Liver (tissue), 9 donors: Measurements from ENCODE around the gene DGKD. TPM values are rescaled to one million over a fixed set of nuclear protein-coding genes. Genes with fewer than 3 reads are reported as not detected.

Source experiments
- DNase-seq: peaks from one replicate; pipeline ENCODE4 v3.0.0-alpha.2; 2017; ENCODE audit warnings: low spot score
- H3K27ac ChIP-seq, 2 donors: one replicate each; pipeline ENCODE4 v1.7.0; 2013; ENCODE audit warnings: inconsistent platforms in 2 of 2, low read length in 2 of 2, control low read depth in 1 of 2, low read depth in 1 of 2, mild to moderate bottlenecking in 1 of 2
- H3K27me3 ChIP-seq, 4 donors: one replicate each; pipeline versions ENCODE4 v1.6.1 to v1.7.0; 2013; ENCODE audit warnings: low read length in 3 of 4, inconsistent platforms in 1 of 4, mild to moderate bottlenecking in 1 of 4, moderate library complexity in 1 of 4; ENCODE audit not compliant: control insufficient read depth in 4 of 4, insufficient read depth in 4 of 4
- H3K36me3 ChIP-seq, 4 donors: one replicate each; pipeline versions ENCODE4 v1.6.1 to v1.7.0; 2013; ENCODE audit warnings: low read length in 3 of 4, mild to moderate bottlenecking in 3 of 4, low read depth in 1 of 4, moderate library complexity in 1 of 4; ENCODE audit not compliant: control insufficient read depth in 4 of 4, insufficient read depth in 3 of 4
- H3K4me1 ChIP-seq, 4 donors: one replicate each; pipeline versions ENCODE4 v1.6.1 to v1.7.0; 2013; ENCODE audit warnings: low read length in 3 of 4, mild to moderate bottlenecking in 3 of 4, moderate library complexity in 1 of 4; ENCODE audit not compliant: control insufficient read depth in 4 of 4, insufficient read depth in 4 of 4
- H3K4me3 ChIP-seq, 3 donors: one replicate each; pipeline versions ENCODE4 v1.6.1 to v1.7.0; 2013; ENCODE audit warnings: low read length in 3 of 3, control low read depth in 1 of 3, low read depth in 1 of 3, mild to moderate bottlenecking in 1 of 3
- H3K9ac ChIP-seq, 2 donors: one replicate each; pipeline ENCODE4 v1.7.0; 2013; ENCODE audit warnings: low read length in 2 of 2, mild to moderate bottlenecking in 2 of 2, moderate library complexity in 2 of 2, control low read depth in 1 of 2, low read depth in 1 of 2
- H3K9me3 ChIP-seq, 4 donors: one replicate each; pipeline versions ENCODE4 v1.6.1 to v1.7.0; 2013; ENCODE audit warnings: low read length in 3 of 4; ENCODE audit not compliant: control insufficient read depth in 4 of 4
- GABPA ChIP-seq, 2 donors: IDR thresholded peaks in 1 of 2; conservative IDR thresholded peaks in 1 of 2; 2 replicates each; pipeline ENCODE4 v1.6.1; 2016; ENCODE audit warnings: antibody characterized with exemption in 2 of 2, mild to moderate bottlenecking in 1 of 2, moderate library complexity in 1 of 2
- HNF4G ChIP-seq: IDR thresholded peaks from 2 replicates; pipeline ENCODE4 v1.6.1; 2016; ENCODE audit warnings: antibody characterized with exemption
- MAX ChIP-seq: IDR thresholded peaks from 2 replicates; pipeline ENCODE4 v1.6.1; 2016; ENCODE audit warnings: antibody characterized with exemption
- RAD21 ChIP-seq, 2 donors: IDR thresholded peaks; 2 replicates each; pipeline ENCODE4 v1.6.1; 2016; ENCODE audit warnings: antibody characterized with exemption in 2 of 2, mild to moderate bottlenecking in 2 of 2
- REST ChIP-seq: IDR thresholded peaks from 2 replicates; pipeline ENCODE4 v1.6.1; 2016; ENCODE audit warnings: antibody characterized with exemption, mild to moderate bottlenecking
- RXRA ChIP-seq, 2 donors: IDR thresholded peaks; 2 replicates each; pipeline ENCODE4 v1.6.1; 2017 to 2018; ENCODE audit warnings: antibody characterized with exemption in 2 of 2, mild to moderate bottlenecking in 1 of 2
- TAF1 ChIP-seq: conservative IDR thresholded peaks from 2 replicates; pipeline ENCODE4 v1.6.1; 2016; ENCODE audit warnings: antibody characterized with exemption, mild to moderate bottlenecking
- YY1 ChIP-seq: IDR thresholded peaks from 2 replicates; pipeline ENCODE4 v1.6.1; 2016; ENCODE audit warnings: antibody characterized with exemption, mild to moderate bottlenecking
- ZBTB33 ChIP-seq: IDR thresholded peaks from 2 replicates; pipeline ENCODE4 v1.6.1; 2016; ENCODE audit warnings: antibody characterized with exemption
- WGBS: extraction: QIAGEN DNeasy Blood & Tissue Kit; methylation state at CpG from one replicate; pipeline ENCODE4 v1.1.7; 2013; 5-methylcytosine and 5-hydroxymethylcytosine counted together
- polyA plus RNA-seq, 2 donors: library from polyadenylated mRNA; stranded (reverse) in 1 of 2; unstranded in 1 of 2; fragments of 200-250 nt in 1 of 2; fragments of >200 nt in 1 of 2; fragmentation: Nextera tagmentation in 1 of 2; extraction: Ambion mirVana in 1 of 2; gene quantifications; one replicate each; pipeline versions ENCODE4 v1.2.1 to v1.2.3, GENCODE V29; 2013 to 2015
- total RNA-seq, 2 donors: library from RNA; depleted of rRNA; stranded (reverse); fragments of >200 nt; gene quantifications; one replicate each; pipeline ENCODE4 v1.2.3, GENCODE V29; 2014
- donor health status: healthy.
- donor health status: healthy.
- donor health status: healthy.
- donor health status: healthy.
- donor health status: healthy.

Gene DGKD
- total and polyA plus RNA-seq, 4 donors, result 4.8 to 16.4 (median 8.2) TPM

GRCh38 chr2:233503481-233503880, 149.2 kb downstream of the DGKD start:
- Histone ChIP-seq H3K27ac (no peak overlapping the region), H3K27me3 (no peaks in the 10 kb centered on the region), H3K9ac (no peak overlapping the region), H3K9me3 (peaks cover 0 to 4% (median 0%) of the 10 kb centered on the region in 4 donors), H3K4me1 (no peaks in the 10 kb centered on the region), H3K4me3 (no peak overlapping the region), H3K36me3 (peaks cover 0 to 34% (median 19%) of the 10 kb centered on the region in 4 donors)
- DNase-seq, result no peak
- WGBS, result 97% methylated on average over 1 of the region's 1 CpG
- no peak for TF ChIP-seq REST
- no peak for TF ChIP-seq YY1
- TF ChIP-seq RAD21 (IDR thresholded peaks at IDR 0.05), result no peak
- TF ChIP-seq ZBTB33, result no peak

GRCh38 chr2:233503947-233504637, 149.8 kb downstream of the DGKD start:
- Histone ChIP-seq H3K4me3 (no peak overlapping the region), H3K27me3 (no peaks in the 10 kb centered on the region), H3K4me1 (no peaks in the 10 kb centered on the region), H3K9ac (no peak overlapping the region), H3K36me3 (peaks cover 0 to 28% (median 17%) of the 10 kb centered on the region in 4 donors), H3K27ac (no peak overlapping the region), H3K9me3 (peaks cover 0 to 4% (median 0%) of the 10 kb centered on the region in 4 donors)
- DNase-seq, result no peak
- 93% methylated on average over 1 of the region's 1 CpG for WGBS
- no peak for TF ChIP-seq YY1
- no peak for TF ChIP-seq RXRA (IDR thresholded peaks at IDR 0.05)
- no peak for TF ChIP-seq TAF1
- no peak for TF ChIP-seq HNF4G

GRCh38 chr2:233513953-233514655, 159.8 kb downstream of the DGKD start:
- no peak overlapping the region for H3K27ac ChIP-seq
- no peak overlapping the region for H3K4me3 ChIP-seq
- no peak overlapping the region for H3K9ac ChIP-seq
- no peaks in the 10 kb centered on the region for H3K27me3 ChIP-seq
- TF ChIP-seq REST (no peak), GABPA (IDR thresholded peaks at IDR 0.05 in 1 of 2, conservative IDR thresholded peaks at IDR 0.05 in 1 of 2) (no peak), MAX (no peak)
- peaks cover 1 to 10% (median 6%) of the 10 kb centered on the region in 4 donors for H3K36me3 ChIP-seq
- DNase-seq, result no peak
- no peaks in the 10 kb centered on the region for H3K9me3 ChIP-seq
- WGBS, result 93% methylated on average over 7 of the region's 7 CpGs
- no peaks in the 10 kb centered on the region for H3K4me1 ChIP-seq
